Gastrocnemius medialis (tissue), 4 donors: Measurements from ENCODE around the gene ABCC4. TPM values are rescaled to one million over a fixed set of nuclear protein-coding genes. Genes with fewer than 3 reads are reported as not detected.

ENCODE experiments used
- ATAC-seq, 2 donors: fragments of 150-250 bp; one replicate each; pipeline ENCODE4 v1.9.1; 2016
- DNase-seq, 2 donors: peaks; one replicate each; pipeline ENCODE4 v3.0.0-alpha.2; 2019
- H3K27ac ChIP-seq, 4 donors: fragments of 200-600 bp; sonication (generic); 1 replicate in 1 of 4; 2 replicates in 3 of 4; pipeline ENCODE4 v1.5.1; 2016 to 2018; ENCODE audit warnings: mild to moderate bottlenecking in 2 of 4, moderate library complexity in 1 of 4
- H3K27me3 ChIP-seq, 3 donors: fragments of 200-600 bp; sonication (generic) in 2 of 3; 1 replicate in 1 of 3; 2 replicates in 2 of 3; pipeline versions ENCODE4 v1.5.1 to v1.6.0; 2016 to 2019; ENCODE audit warnings: mild to moderate bottlenecking in 1 of 3, moderate library complexity in 1 of 3
- H3K36me3 ChIP-seq, 2 donors: fragments of 200-600 bp; sonication (generic) in 1 of 2; one replicate each; pipeline ENCODE4 v1.5.1; 2017 to 2018
- H3K4me1 ChIP-seq, 2 donors: fragments of 200-600 bp; sonication (generic) in 1 of 2; one replicate each; pipeline ENCODE4 v1.5.1; 2016 to 2017; ENCODE audit warnings: mild to moderate bottlenecking in 2 of 2
- H3K4me3 ChIP-seq, 4 donors: fragments of 200-600 bp; sonication (generic) in 3 of 4; 1 replicate in 1 of 4; 2 replicates in 3 of 4; pipeline ENCODE4 v1.5.1; 2016 to 2019; ENCODE audit warnings: mild to moderate bottlenecking in 2 of 4
- H3K9me3 ChIP-seq, 3 donors: fragments of 200-600 bp; sonication (generic) in 2 of 3; 1 replicate in 1 of 3; 2 replicates in 2 of 3; pipeline ENCODE4 v1.5.1; 2016 to 2019
- CTCF ChIP-seq, 5 experiments: fragments of 450-650 bp in 3 of 5; fragments of 200-600 bp in 2 of 5; sonication (generic) in 2 of 5; IDR thresholded peaks in 4 of 5; conservative IDR thresholded peaks in 1 of 5; 1 replicate in 4 of 5; 2 replicates in 1 of 5; pipeline ENCODE4 v1.5.1; 2016 to 2019; ENCODE audit warnings: antibody characterized with exemption in 5 of 5, mild to moderate bottlenecking in 3 of 5, moderate library complexity in 3 of 5
- POLR2A ChIP-seq, 2 donors: fragments of 450-650 bp; IDR thresholded peaks; one replicate each; pipeline ENCODE4 v1.6.1; 2017; ENCODE audit warnings: antibody characterized with exemption in 2 of 2, mild to moderate bottlenecking in 2 of 2, moderate library complexity in 2 of 2
- in situ Hi-C, 4 donors: fragments of 200-750 bp; cut with MboI; loops; one replicate each; pipeline versions ENCODE4 v1.15.0 to v1.8.0; 2017; ENCODE audit warnings: low sequenced_read_pairs in 4 of 4
- intact Hi-C: fragments of 100-400 bp; cut with DNase I; formaldehyde crosslinking; loops from one replicate; pipeline ENCODE4 v1.15.1; 2023; ENCODE audit warnings: low total_unique reads
- total RNA-seq, 4 donors: library from RNA; depleted of rRNA; stranded (reverse); fragments of >200 nt; gene quantifications; one replicate each; pipeline versions ENCODE4 v1.1.0 to v1.2.3, GENCODE V29; 2016

ABCC4 gene
- total RNA-seq, 4 donors from 2014 or later, result 5.4 to 16.2 (median 11.9) TPM

- H3K9me3 ChIP-seq, result no peaks in the 10 kb centered on the region
- no peak overlapping the region for H3K27ac ChIP-seq
- intact Hi-C loops (no loop called here), in situ Hi-C loops (no loop called here)
- H3K4me3 ChIP-seq, result no peak overlapping the region
- H3K4me1 ChIP-seq, result no peaks in the 10 kb centered on the region
- H3K27me3 ChIP-seq, result no peaks in the 10 kb centered on the region
- TF ChIP-seq POLR2A (IDR thresholded peaks at IDR 0.05), result no peak
- TF ChIP-seq CTCF (IDR thresholded peaks at IDR 0.05 in 4 of 5, conservative IDR thresholded peaks at IDR 0.05 in 1 of 5), result no peak
- no peaks in the 10 kb centered on the region for H3K36me3 ChIP-seq
- no peak for ATAC-seq
- DNase-seq, result no peak
These were observed 226.4 kb downstream of the ABCC4 start for GRCh38 chr13:95074820-95075219.

GRCh38 chr13:95073747-95074311 lies 227.4 kb downstream of the ABCC4 start:
- H3K27ac ChIP-seq, result no peak overlapping the region
- H3K9me3 ChIP-seq, result no peaks in the 10 kb centered on the region
- ATAC-seq (no peak), DNase-seq (no peak)
- TF ChIP-seq CTCF (IDR thresholded peaks at IDR 0.05 in 4 of 5, conservative IDR thresholded peaks at IDR 0.05 in 1 of 5), result no peak
- in situ Hi-C loops (no loop called here), intact Hi-C loops (no loop called here)
- H3K36me3 ChIP-seq, result no peaks in the 10 kb centered on the region
- no peaks in the 10 kb centered on the region for H3K4me1 ChIP-seq
- no peaks in the 10 kb centered on the region for H3K27me3 ChIP-seq
- no peak overlapping the region for H3K4me3 ChIP-seq

GRCh38 chr13:95067303-95067702 lies 233.9 kb downstream of the ABCC4 start:
- no peaks in the 10 kb centered on the region for H3K36me3 ChIP-seq
- H3K4me3 ChIP-seq, result no peak overlapping the region
- H3K27ac ChIP-seq, result no peak overlapping the region
- DNase-seq (no peak), ATAC-seq (no peak)
- no peaks in the 10 kb centered on the region for H3K27me3 ChIP-seq
- intact Hi-C loops, result no loop called here
- no peaks in the 10 kb centered on the region for H3K9me3 ChIP-seq
- no peaks in the 10 kb centered on the region for H3K4me1 ChIP-seq
- in situ Hi-C loops, result no loop called here
- TF ChIP-seq POLR2A (IDR thresholded peaks at IDR 0.05), result no peak
- TF ChIP-seq CTCF (IDR thresholded peaks at IDR 0.05 in 4 of 5, conservative IDR thresholded peaks at IDR 0.05 in 1 of 5), result no peak

GRCh38 chr13:95060014-95060519 lies 241.2 kb downstream of the ABCC4 start:
- ATAC-seq, result peak; percentile 65 to 83
- Histone ChIP-seq H3K27ac (peak overlapping the region; percentile 41 to 84 (median 65)), H3K4me3 (no peak overlapping the region), H3K9me3 (no peaks in the 10 kb centered on the region), H3K27me3 (no peaks in the 10 kb centered on the region), H3K4me1 (peaks cover 19 to 21% of the 10 kb centered on the region in 2 donors), H3K36me3 (no peaks in the 10 kb centered on the region)
- no peak for DNase-seq
- in situ Hi-C loops (no loop called here), intact Hi-C loops (loop anchor here (2.0 kb wide), 1 partner anchor 47 kb away; no protein-coding TSS in a partner anchor)
- no peak for TF ChIP-seq CTCF (IDR thresholded peaks at IDR 0.05 in 4 of 5, conservative IDR thresholded peaks at IDR 0.05 in 1 of 5)
- TF ChIP-seq POLR2A (IDR thresholded peaks at IDR 0.05), result no peak

GRCh38 chr13:95059306-95059705 lies 241.9 kb downstream of the ABCC4 start:
- H3K4me1 ChIP-seq, result peaks cover 19 to 21% of the 10 kb centered on the region in 2 donors
- in situ Hi-C loops, result no loop called here

More at GRCh38 chr13:95059306-95059705, 241.9 kb downstream of the ABCC4 start:
- TF ChIP-seq CTCF (IDR thresholded peaks at IDR 0.05 in 4 of 5, conservative IDR thresholded peaks at IDR 0.05 in 1 of 5) (no peak), POLR2A (IDR thresholded peaks at IDR 0.05) (no peak)
- Histone ChIP-seq H3K9me3 (no peaks in the 10 kb centered on the region), H3K27ac (peak overlapping the region; percentile 41 to 84 (median 65)), H3K4me3 (no peak overlapping the region), H3K27me3 (no peaks in the 10 kb centered on the region), H3K36me3 (no peaks in the 10 kb centered on the region)
- ATAC-seq (no peak), DNase-seq (no peak)
- intact Hi-C loops, result no loop called here
